ENCODE results near the gene OTOP3.

The OTOP3 gene

DNA sequence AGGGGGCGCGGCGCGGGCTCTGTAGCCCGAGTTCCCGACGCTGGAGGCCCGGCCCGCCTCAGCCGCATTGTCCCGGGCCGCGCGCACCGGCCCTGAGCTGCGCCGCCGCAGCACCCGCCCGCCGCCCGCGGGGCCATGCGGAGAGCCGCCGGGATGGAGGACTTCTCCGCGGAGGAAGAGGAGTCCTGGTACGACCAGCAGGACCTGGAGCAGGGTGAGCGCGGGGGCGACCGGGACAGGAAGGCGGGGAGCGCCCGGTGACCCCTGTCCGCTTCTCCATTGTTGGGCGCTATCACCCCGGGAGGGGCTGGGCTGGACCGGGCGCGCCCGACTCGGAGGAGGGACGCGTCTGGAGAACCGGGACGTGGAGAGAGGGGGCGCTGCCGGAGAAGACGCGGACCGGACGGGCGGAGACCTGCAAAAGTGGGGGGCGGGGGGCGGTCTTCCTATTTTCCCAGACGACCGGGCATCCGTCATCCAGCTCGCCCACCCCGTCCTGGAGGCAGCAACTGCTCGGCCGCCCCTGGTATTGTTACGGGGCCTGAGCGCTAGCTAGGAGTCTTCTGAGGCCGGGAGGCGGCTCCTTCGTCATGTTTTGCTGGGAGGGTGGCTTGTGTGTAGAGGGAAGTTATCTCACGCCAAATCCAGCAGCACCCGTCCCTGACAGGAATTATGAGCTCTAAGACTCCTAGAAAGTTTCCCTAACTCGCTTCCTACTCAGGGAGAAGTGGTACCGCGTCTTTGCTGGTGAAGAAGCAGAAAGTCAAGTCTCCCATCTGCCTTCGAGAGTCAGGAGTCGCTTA is 52.4 kb downstream of the OTOP3 start:
- DNase-seq (ENCODE audit: low read depth) = peak; percentile 69
- TF ChIP-seq, protein P1, sequence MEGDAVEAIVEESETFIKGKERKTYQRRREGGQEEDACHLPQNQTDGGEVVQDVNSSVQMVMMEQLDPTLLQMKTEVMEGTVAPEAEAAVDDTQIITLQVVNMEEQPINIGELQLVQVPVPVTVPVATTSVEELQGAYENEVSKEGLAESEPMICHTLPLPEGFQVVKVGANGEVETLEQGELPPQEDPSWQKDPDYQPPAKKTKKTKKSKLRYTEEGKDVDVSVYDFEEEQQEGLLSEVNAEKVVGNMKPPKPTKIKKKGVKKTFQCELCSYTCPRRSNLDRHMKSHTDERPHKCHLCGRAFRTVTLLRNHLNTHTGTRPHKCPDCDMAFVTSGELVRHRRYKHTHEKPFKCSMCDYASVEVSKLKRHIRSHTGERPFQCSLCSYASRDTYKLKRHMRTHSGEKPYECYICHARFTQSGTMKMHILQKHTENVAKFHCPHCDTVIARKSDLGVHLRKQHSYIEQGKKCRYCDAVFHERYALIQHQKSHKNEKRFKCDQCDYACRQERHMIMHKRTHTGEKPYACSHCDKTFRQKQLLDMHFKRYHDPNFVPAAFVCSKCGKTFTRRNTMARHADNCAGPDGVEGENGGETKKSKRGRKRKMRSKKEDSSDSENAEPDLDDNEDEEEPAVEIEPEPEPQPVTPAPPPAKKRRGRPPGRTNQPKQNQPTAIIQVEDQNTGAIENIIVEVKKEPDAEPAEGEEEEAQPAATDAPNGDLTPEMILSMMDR (IDR thresholded peaks at IDR 0.05; ENCODE audit: low read length, missing control alignments) = peak; percentile 27
- peak overlapping the region; percentile 76 for H3K4me3 ChIP-seq (replicated peaks; ENCODE audit: low read depth, low read length)

- no peak for DNase-seq (ENCODE audit: low read depth)
- no peak overlapping the region for H3K4me3 ChIP-seq (replicated peaks; ENCODE audit: low read depth, low read length)
- TF ChIP-seq, protein P1 (IDR thresholded peaks at IDR 0.05; ENCODE audit: low read length, missing control alignments) = no peak
These were observed 54.9 kb downstream of the OTOP3 start for GRCh38 chr17:74990581-74991105.

DNA sequence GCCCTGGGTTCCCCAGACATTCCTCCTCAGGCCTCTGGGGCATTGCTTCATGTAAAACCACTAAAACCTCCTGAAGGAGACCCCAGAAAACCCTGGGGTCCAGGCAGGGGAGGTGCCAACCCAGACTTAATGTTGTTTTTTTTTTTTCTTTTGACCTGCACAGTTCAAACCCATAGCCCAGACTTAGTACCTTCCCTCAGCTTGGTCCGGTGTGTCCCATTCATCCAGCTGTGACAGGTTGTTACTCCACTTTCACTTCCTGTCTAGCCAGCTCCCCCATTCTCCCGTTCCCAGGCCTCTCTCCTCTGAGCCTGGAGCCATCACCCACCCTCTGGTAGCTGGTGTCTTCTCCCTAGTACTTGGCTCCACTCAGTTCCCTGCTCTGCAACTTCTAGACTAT is 56.5 kb downstream of the OTOP3 start:
- DNase-seq (ENCODE audit: low read depth) = no peak
- TF ChIP-seq, protein P1 (IDR thresholded peaks at IDR 0.05; ENCODE audit: low read length, missing control alignments) = no peak
- H3K4me3 ChIP-seq (replicated peaks; ENCODE audit: low read depth, low read length) = no peak overlapping the region

DNA sequence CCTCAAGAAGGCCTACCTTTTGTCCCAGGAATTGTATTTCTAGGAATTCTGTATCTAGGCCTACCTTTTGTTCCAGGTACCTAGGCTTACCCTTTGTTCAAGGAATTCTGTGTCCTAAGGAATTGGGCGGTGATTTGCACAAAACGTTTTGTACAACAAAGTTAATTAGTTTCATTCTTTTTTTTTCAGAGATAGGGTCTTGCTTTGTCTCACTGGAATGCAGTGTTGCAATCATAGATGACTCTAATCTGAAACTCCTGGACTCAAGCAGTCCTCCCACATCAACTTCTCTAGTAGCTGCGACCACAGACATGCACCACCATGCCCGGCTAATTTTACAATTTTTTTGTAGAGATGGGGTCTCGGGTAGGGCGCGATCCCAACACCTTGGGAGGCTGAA is 58.7 kb downstream of the OTOP3 start:
- peak; percentile 81 for DNase-seq (ENCODE audit: low read depth)
- TF ChIP-seq, protein P1 (IDR thresholded peaks at IDR 0.05; ENCODE audit: low read length, missing control alignments) = no peak
- H3K4me3 ChIP-seq (replicated peaks; ENCODE audit: low read depth, low read length) = no peak overlapping the region

DNA sequence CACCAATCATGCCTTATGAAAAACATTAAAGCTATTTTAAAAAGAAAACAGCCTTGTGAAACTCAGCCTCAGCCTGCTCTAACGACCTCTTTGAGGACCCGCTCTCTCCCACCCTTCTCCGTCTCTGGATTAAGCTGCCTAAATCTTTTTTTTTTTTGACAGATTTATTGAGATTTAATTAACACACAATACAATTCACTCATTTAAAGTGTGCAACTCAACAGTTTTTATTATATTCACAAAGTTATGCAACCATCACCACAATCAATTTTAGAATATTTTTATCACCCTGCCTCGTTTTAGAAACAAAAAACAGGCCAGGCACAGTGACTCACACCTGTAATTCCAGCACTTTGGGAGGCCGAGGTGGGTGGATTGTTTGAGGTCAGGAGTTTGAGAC is 60.1 kb downstream of the OTOP3 start:
- no peak for DNase-seq (ENCODE audit: low read depth)
- no peak overlapping the region for H3K4me3 ChIP-seq (replicated peaks; ENCODE audit: low read depth, low read length)
- TF ChIP-seq, protein P1 (IDR thresholded peaks at IDR 0.05; ENCODE audit: low read length, missing control alignments) = no peak

DNA sequence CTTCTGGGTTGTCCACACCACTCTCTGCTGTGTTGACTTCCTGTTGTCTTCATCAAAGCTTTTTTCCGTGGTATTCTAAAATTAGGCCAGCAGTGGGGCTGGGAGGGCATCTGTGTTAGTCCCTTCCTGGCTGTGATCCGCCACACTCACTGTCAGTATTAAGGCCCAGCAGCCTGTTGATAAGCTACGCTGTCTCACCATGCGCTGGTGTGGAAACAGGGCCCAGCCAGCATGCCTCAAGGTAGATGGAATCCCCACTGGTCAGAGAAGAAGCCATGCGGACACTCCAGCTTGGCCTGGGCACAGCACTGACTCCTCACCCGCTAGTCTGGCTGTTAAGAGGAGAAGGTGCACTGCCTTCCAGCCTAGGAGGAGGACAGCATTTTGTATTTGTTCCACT is 63.1 kb downstream of the OTOP3 start:
- no peak overlapping the region for H3K4me3 ChIP-seq (replicated peaks; ENCODE audit: low read depth, low read length)
- no peak for DNase-seq (ENCODE audit: low read depth)
- TF ChIP-seq, protein P1 (IDR thresholded peaks at IDR 0.05; ENCODE audit: low read length, missing control alignments) = no peak

GRCh38 chr17:74999523-74999922 is 63.8 kb downstream of the OTOP3 start:
- DNase-seq (ENCODE audit: low read depth) = no peak
- H3K4me3 ChIP-seq (replicated peaks; ENCODE audit: low read depth, low read length) = no peak overlapping the region
- TF ChIP-seq, protein P1 (IDR thresholded peaks at IDR 0.05; ENCODE audit: low read length, missing control alignments) = no peak

All from fibroblast of pulmonary artery (primary cell).